A549 (cell line): ENCODE data around the gene TIMM23B.
"Not testable (repeated sequence)": the region's sequence is repeated elsewhere in the genome, so short reads cannot be mapped to it uniquely, and the experiment has no call there.

ENCODE experiments used
- CTCF ChIP-seq: fragments of >200 bp; sonication (Bioruptor Twin); formaldehyde crosslinking; IDR thresholded peaks from 3 replicates; pipeline ENCODE4 v1.5.1; 2016
- JUN ChIP-seq, 2 experiments: fragments of >200 bp; sonication (Bioruptor Twin); formaldehyde crosslinking; IDR thresholded peaks; 2 replicates in 1 of 2; 3 replicates in 1 of 2; pipeline ENCODE4 v1.6.1; 2016 to 2017

GRCh38 chr10:49917927-49918326 is 23.9 kb upstream of the TIMM23B start:
- not testable (repeated sequence) for TF ChIP-seq CTCF; JUN (IDR thresholded peaks at IDR 0.05)
